Urinary bladder (tissue), 4 donors: ENCODE results near the gene VWA5A. TPM values are rescaled to one million over a fixed set of nuclear protein-coding genes. Genes with fewer than 3 reads are reported as not detected.
"Not testable (repeated sequence)": the region's sequence is repeated elsewhere in the genome, so short reads cannot be mapped to it uniquely, and the experiment has no call there.

Source experiments
- DNase-seq: peaks from one replicate; pipeline ENCODE4 v3.0.0-alpha.2; 2015; ENCODE audit errors: extremely low spot score
- H3K27ac ChIP-seq: one replicate; pipeline ENCODE4 v1.5.1; 2013; ENCODE audit warnings: low read depth, mild to moderate bottlenecking, moderate library complexity
- H3K36me3 ChIP-seq: one replicate; pipeline ENCODE4 v1.6.1; 2013; ENCODE audit warnings: mild to moderate bottlenecking, moderate library complexity; ENCODE audit not compliant: insufficient read depth
- H3K4me1 ChIP-seq: one replicate; pipeline ENCODE4 v1.6.1; 2013; ENCODE audit warnings: mild to moderate bottlenecking, moderate library complexity; ENCODE audit not compliant: insufficient read depth
- H3K4me3 ChIP-seq: one replicate; pipeline ENCODE4 v1.5.1; 2013; ENCODE audit warnings: low read depth, low read length
- WGBS: extraction: QIAGEN DNeasy Blood & Tissue Kit; methylation state at CpG from one replicate; pipeline ENCODE4 v1.1.7; 2013; 5-methylcytosine and 5-hydroxymethylcytosine counted together
- polyA plus RNA-seq: library from polyadenylated mRNA; stranded (reverse); fragments of 200-250 nt; gene quantifications from one replicate; pipeline ENCODE4 v1.2.3, GENCODE V29; 2013
- total RNA-seq: library from RNA; depleted of rRNA; stranded (reverse); fragments of >200 nt; gene quantifications from one replicate; pipeline ENCODE4 v1.2.3, GENCODE V29; 2014
- donor health status: healthy with polysubstance abuse.
- donor health status: healthy.

The VWA5A gene
- total and polyA plus RNA-seq, 2 donors, result 21.0 to 36.2 TPM

GRCh38 chr11:124113890-124114289 is 1.4 kb upstream of the VWA5A start:
- Histone ChIP-seq H3K27ac (no peak overlapping the region), H3K4me3 (no peak overlapping the region), H3K36me3 (no peaks in the 10 kb centered on the region), H3K4me1 (peaks cover 2% of the 10 kb centered on the region)
- WGBS, result 67% methylated on average over 4 of the region's 4 CpGs
- DNase-seq, result no peak

- Histone ChIP-seq H3K27ac (no peak overlapping the region), H3K4me3 (peak overlapping the region; percentile 76), H3K4me1 (peaks cover 2% of the 10 kb centered on the region), H3K36me3 (peaks cover 2% of the 10 kb centered on the region)
- WGBS, result 37% methylated on average over 12 of the region's 12 CpGs
- DNase-seq, result no peak
Measured at GRCh38 chr11:124115782-124116616, 749 bp downstream of the VWA5A start.

- H3K4me3 ChIP-seq, result no peak overlapping the region
- H3K4me1 ChIP-seq, result peaks cover 2% of the 10 kb centered on the region
- peaks cover 4% of the 10 kb centered on the region for H3K36me3 ChIP-seq
- WGBS, result 56% methylated on average over 2 of the region's 2 CpGs
- H3K27ac ChIP-seq, result no peak overlapping the region
- DNase-seq, result no peak
Measured at GRCh38 chr11:124119103-124119502, 3.9 kb downstream of the VWA5A start.

- 85% methylated on average over 4 of the region's 4 CpGs for whole genome bisulfite sequencing
- peaks cover 5% of the 10 kb centered on the region for H3K36me3 ChIP-seq
Measured at GRCh38 chr11:124120891-124121290, 5.6 kb downstream of the VWA5A start.

GRCh38 chr11:124122123-124122522 is 6.9 kb downstream of the VWA5A start:
- DNase-seq, result no peak
- Histone ChIP-seq H3K4me1 (peaks cover under 1% of the 10 kb centered on the region), H3K27ac (no peak overlapping the region), H3K4me3 (no peak overlapping the region), H3K36me3 (peaks cover 5% of the 10 kb centered on the region)
- WGBS, result 90% methylated on average over 1 of the region's 1 CpG

More at GRCh38 chr11:124120891-124121290, 5.6 kb downstream of the VWA5A start:
- Histone ChIP-seq H3K27ac (no peak overlapping the region), H3K4me3 (no peak overlapping the region), H3K4me1 (peaks cover 2% of the 10 kb centered on the region)
- DNase-seq, result no peak

- 61% methylated on average over 2 of the region's 2 CpGs for WGBS
- peaks cover 5% of the 10 kb centered on the region for H3K36me3 ChIP-seq
- H3K27ac ChIP-seq, result no peak overlapping the region
- no peak overlapping the region for H3K4me3 ChIP-seq
- no peak for DNase-seq
- no peaks in the 10 kb centered on the region for H3K4me1 ChIP-seq
Measured at GRCh38 chr11:124123622-124124021, 8.4 kb downstream of the VWA5A start.

GRCh38 chr11:124127134-124127533 is 11.9 kb downstream of the VWA5A start:
- not testable (repeated sequence) for H3K27ac ChIP-seq, DNase-seq, H3K4me3 ChIP-seq, H3K4me1 ChIP-seq, H3K36me3 ChIP-seq
- 88% methylated on average over 1 of the region's 1 CpG for WGBS

GRCh38 chr11:124143034-124143433 is 27.8 kb downstream of the VWA5A start:
- Histone ChIP-seq H3K27ac (no peak overlapping the region), H3K4me1 (no peaks in the 10 kb centered on the region), H3K36me3 (peaks cover 5% of the 10 kb centered on the region), H3K4me3 (no peak overlapping the region)
- 95% methylated on average over 2 of the region's 2 CpGs for WGBS
- no peak for DNase-seq

GRCh38 chr11:124147951-124148350 is 32.7 kb downstream of the VWA5A start:
- DNase-seq, result no peak
- Histone ChIP-seq H3K4me3 (no peak overlapping the region), H3K27ac (no peak overlapping the region), H3K4me1 (no peaks in the 10 kb centered on the region), H3K36me3 (peaks cover 3% of the 10 kb centered on the region)
- WGBS, result 77% methylated on average over 2 of the region's 2 CpGs

GRCh38 chr11:124150684-124151083 is 35.4 kb downstream of the VWA5A start:
- Histone ChIP-seq H3K4me3 (no peak overlapping the region), H3K27ac (no peak overlapping the region), H3K36me3 (peaks cover 3% of the 10 kb centered on the region), H3K4me1 (no peaks in the 10 kb centered on the region)
- DNase-seq, result no peak
- 69% methylated on average over 5 of the region's 5 CpGs for whole genome bisulfite sequencing

- Histone ChIP-seq H3K4me1 (no peaks in the 10 kb centered on the region), H3K36me3 (no peaks in the 10 kb centered on the region), H3K4me3 (no peak overlapping the region), H3K27ac (no peak overlapping the region)
- 90% methylated on average over 3 of the region's 3 CpGs for WGBS
- DNase-seq, result no peak
Measured at GRCh38 chr11:124152770-124153407, 37.6 kb downstream of the VWA5A start.

- Histone ChIP-seq H3K4me3 (no peak overlapping the region), H3K27ac (no peak overlapping the region), H3K4me1 (no peaks in the 10 kb centered on the region), H3K36me3 (no peaks in the 10 kb centered on the region)
- 54% methylated on average over 2 of the region's 2 CpGs for WGBS
- DNase-seq, result no peak
Measured at GRCh38 chr11:124153821-124154220, 38.6 kb downstream of the VWA5A start.

- H3K4me3 ChIP-seq, result no peak overlapping the region
- no peak overlapping the region for H3K27ac ChIP-seq
- no peaks in the 10 kb centered on the region for H3K36me3 ChIP-seq
- no peak for DNase-seq
- H3K4me1 ChIP-seq, result no peaks in the 10 kb centered on the region
Measured at GRCh38 chr11:124159481-124159880, 44.2 kb downstream of the VWA5A start.

GRCh38 chr11:124160986-124161385 is 45.7 kb downstream of the VWA5A start:
- DNase-seq, result no peak
- no peaks in the 10 kb centered on the region for H3K4me1 ChIP-seq
- no peaks in the 10 kb centered on the region for H3K36me3 ChIP-seq
- no peak overlapping the region for H3K27ac ChIP-seq
- 72% methylated on average over 5 of the region's 5 CpGs for WGBS
- H3K4me3 ChIP-seq, result no peak overlapping the region
